Liver (tissue), 9 donors: Measurements from ENCODE around the gene NRIP1. TPM values are rescaled to one million over a fixed set of nuclear protein-coding genes. Genes with fewer than 3 reads are reported as not detected.

ENCODE experiments used
- DNase-seq: peaks from one replicate; pipeline ENCODE4 v3.0.0-alpha.2; 2017; ENCODE audit warnings: low spot score
- H3K27ac ChIP-seq, 2 donors: one replicate each; pipeline ENCODE4 v1.7.0; 2013; ENCODE audit warnings: inconsistent platforms in 2 of 2, low read length in 2 of 2, control low read depth in 1 of 2, low read depth in 1 of 2, mild to moderate bottlenecking in 1 of 2
- H3K27me3 ChIP-seq, 4 donors: one replicate each; pipeline versions ENCODE4 v1.6.1 to v1.7.0; 2013; ENCODE audit warnings: low read length in 3 of 4, inconsistent platforms in 1 of 4, mild to moderate bottlenecking in 1 of 4, moderate library complexity in 1 of 4; ENCODE audit not compliant: control insufficient read depth in 4 of 4, insufficient read depth in 4 of 4
- H3K36me3 ChIP-seq, 4 donors: one replicate each; pipeline versions ENCODE4 v1.6.1 to v1.7.0; 2013; ENCODE audit warnings: low read length in 3 of 4, mild to moderate bottlenecking in 3 of 4, low read depth in 1 of 4, moderate library complexity in 1 of 4; ENCODE audit not compliant: control insufficient read depth in 4 of 4, insufficient read depth in 3 of 4
- H3K4me1 ChIP-seq, 4 donors: one replicate each; pipeline versions ENCODE4 v1.6.1 to v1.7.0; 2013; ENCODE audit warnings: low read length in 3 of 4, mild to moderate bottlenecking in 3 of 4, moderate library complexity in 1 of 4; ENCODE audit not compliant: control insufficient read depth in 4 of 4, insufficient read depth in 4 of 4
- H3K4me3 ChIP-seq, 3 donors: one replicate each; pipeline versions ENCODE4 v1.6.1 to v1.7.0; 2013; ENCODE audit warnings: low read length in 3 of 3, control low read depth in 1 of 3, low read depth in 1 of 3, mild to moderate bottlenecking in 1 of 3
- H3K9ac ChIP-seq, 2 donors: one replicate each; pipeline ENCODE4 v1.7.0; 2013; ENCODE audit warnings: low read length in 2 of 2, mild to moderate bottlenecking in 2 of 2, moderate library complexity in 2 of 2, control low read depth in 1 of 2, low read depth in 1 of 2
- H3K9me3 ChIP-seq, 4 donors: one replicate each; pipeline versions ENCODE4 v1.6.1 to v1.7.0; 2013; ENCODE audit warnings: low read length in 3 of 4; ENCODE audit not compliant: control insufficient read depth in 4 of 4
- EGR1 ChIP-seq, 2 donors: IDR thresholded peaks; 2 replicates each; pipeline ENCODE4 v1.6.1; 2016 to 2018; ENCODE audit warnings: antibody characterized with exemption in 2 of 2, low read depth in 2 of 2
- FOXA1 ChIP-seq: IDR thresholded peaks from 2 replicates; pipeline ENCODE4 v1.6.1; 2016; ENCODE audit warnings: antibody characterized with exemption
- FOXA2 ChIP-seq: IDR thresholded peaks from 2 replicates; pipeline ENCODE4 v1.6.1; 2016; ENCODE audit warnings: antibody characterized with exemption
- GABPA ChIP-seq, 2 donors: IDR thresholded peaks in 1 of 2; conservative IDR thresholded peaks in 1 of 2; 2 replicates each; pipeline ENCODE4 v1.6.1; 2016; ENCODE audit warnings: antibody characterized with exemption in 2 of 2, mild to moderate bottlenecking in 1 of 2, moderate library complexity in 1 of 2
- HNF4A ChIP-seq, 2 donors: conservative IDR thresholded peaks; 2 replicates each; pipeline ENCODE4 v1.6.1; 2016; ENCODE audit warnings: antibody characterized with exemption in 2 of 2, mild to moderate bottlenecking in 2 of 2
- HNF4G ChIP-seq: IDR thresholded peaks from 2 replicates; pipeline ENCODE4 v1.6.1; 2016; ENCODE audit warnings: antibody characterized with exemption
- JUND ChIP-seq, 2 donors: IDR thresholded peaks; 2 replicates each; pipeline ENCODE4 v1.6.1; 2016; ENCODE audit warnings: antibody characterized with exemption in 2 of 2
- NR2F2 ChIP-seq: IDR thresholded peaks from 2 replicates; pipeline ENCODE4 v1.6.1; 2016; ENCODE audit warnings: antibody characterized with exemption
- SP1 ChIP-seq: IDR thresholded peaks from 2 replicates; pipeline ENCODE4 v1.6.1; 2018; ENCODE audit warnings: antibody characterized with exemption, mild to moderate bottlenecking
- TAF1 ChIP-seq: conservative IDR thresholded peaks from 2 replicates; pipeline ENCODE4 v1.6.1; 2016; ENCODE audit warnings: antibody characterized with exemption, mild to moderate bottlenecking
- YY1 ChIP-seq: IDR thresholded peaks from 2 replicates; pipeline ENCODE4 v1.6.1; 2016; ENCODE audit warnings: antibody characterized with exemption, mild to moderate bottlenecking
- WGBS: extraction: QIAGEN DNeasy Blood & Tissue Kit; methylation state at CpG from one replicate; pipeline ENCODE4 v1.1.7; 2013; 5-methylcytosine and 5-hydroxymethylcytosine counted together
- polyA plus RNA-seq, 2 donors: library from polyadenylated mRNA; stranded (reverse) in 1 of 2; unstranded in 1 of 2; fragments of 200-250 nt in 1 of 2; fragments of >200 nt in 1 of 2; fragmentation: Nextera tagmentation in 1 of 2; extraction: Ambion mirVana in 1 of 2; gene quantifications; one replicate each; pipeline versions ENCODE4 v1.2.1 to v1.2.3, GENCODE V29; 2013 to 2015
- total RNA-seq, 2 donors: library from RNA; depleted of rRNA; stranded (reverse); fragments of >200 nt; gene quantifications; one replicate each; pipeline ENCODE4 v1.2.3, GENCODE V29; 2014
- TF ChIP-seq, protein P1 (sequence below): IDR thresholded peaks from 2 replicates; pipeline ENCODE4 v1.6.1; 2016; ENCODE audit warnings: antibody characterized with exemption
- TF ChIP-seq, protein P2 (sequence below): IDR thresholded peaks from 2 replicates; pipeline ENCODE4 v1.6.1; 2016; ENCODE audit warnings: antibody characterized with exemption
- TF ChIP-seq, protein P3 (sequence below): IDR thresholded peaks from 2 replicates; pipeline ENCODE4 v1.6.1; 2016; ENCODE audit warnings: antibody characterized with exemption
- TF ChIP-seq, protein P4 (sequence below): fragments of 150-350 bp; IDR thresholded peaks from 2 replicates; pipeline ENCODE4 v1.5.1; 2017; ENCODE audit warnings: improper control_type of control experiment, low read depth, low read length; ENCODE audit not compliant: missing input control
- TF ChIP-seq, protein P5 (sequence below): IDR thresholded peaks from 2 replicates; pipeline ENCODE4 v1.6.1; 2016; ENCODE audit warnings: antibody characterized with exemption, mild to moderate bottlenecking
- donor health status: healthy.
- donor health status: healthy.
- donor health status: healthy.
- donor health status: healthy.
- donor health status: healthy.

Gene NRIP1
- total and polyA plus RNA-seq, 4 donors = 3.8 to 28.4 (median 12.6) TPM

DNA sequence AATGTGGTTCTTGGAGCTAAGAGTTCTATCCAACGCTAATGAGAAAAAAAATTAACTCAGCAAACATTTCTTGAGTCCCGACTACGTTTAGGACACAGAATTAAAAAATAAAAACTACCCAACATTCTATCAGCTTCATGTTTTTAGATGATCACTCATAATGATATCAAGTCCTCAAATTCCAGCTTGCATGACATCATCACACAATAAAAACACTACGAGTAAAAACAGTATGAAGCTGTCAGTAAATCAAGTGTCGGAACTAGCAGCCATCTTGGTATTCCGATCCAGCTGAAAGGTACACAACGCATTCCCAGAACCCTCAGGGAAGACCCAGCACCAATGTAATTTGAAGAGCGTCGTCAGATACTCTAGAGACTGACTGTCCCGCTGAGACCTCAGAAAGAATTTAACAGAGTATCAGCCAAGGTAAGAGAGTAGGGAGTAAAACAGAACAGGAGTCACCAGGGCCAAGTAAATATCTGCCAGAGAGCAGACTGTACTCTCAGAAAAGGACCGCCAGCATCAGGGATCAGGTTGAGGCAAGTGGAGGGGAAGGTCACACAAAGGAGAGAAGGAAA, 57.0 kb downstream of the NRIP1 start:
- no peak overlapping the region for H3K9ac ChIP-seq
- peaks cover 5 to 13% (median 7%) of the 10 kb centered on the region in 4 donors for H3K4me1 ChIP-seq
- no peaks in the 10 kb centered on the region for H3K27me3 ChIP-seq
- TF ChIP-seq FOXA2 = no peak
- no peak for TF ChIP-seq HNF4A (conservative IDR thresholded peaks at IDR 0.05)
- TF ChIP-seq JUND (IDR thresholded peaks at IDR 0.05) = no peak
- TF ChIP-seq YY1 = no peak
- TF ChIP-seq GABPA (IDR thresholded peaks at IDR 0.05 in 1 of 2, conservative IDR thresholded peaks at IDR 0.05 in 1 of 2) = no peak
- TF ChIP-seq, protein P1, sequence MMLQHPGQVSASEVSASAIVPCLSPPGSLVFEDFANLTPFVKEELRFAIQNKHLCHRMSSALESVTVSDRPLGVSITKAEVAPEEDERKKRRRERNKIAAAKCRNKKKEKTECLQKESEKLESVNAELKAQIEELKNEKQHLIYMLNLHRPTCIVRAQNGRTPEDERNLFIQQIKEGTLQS = no peak
- TF ChIP-seq TAF1 = no peak
- no peaks in the 10 kb centered on the region for H3K9me3 ChIP-seq
- 97% methylated on average over 11 of the region's 11 CpGs for WGBS
- no peak overlapping the region for H3K27ac ChIP-seq
- no peak for DNase-seq
- H3K4me3 ChIP-seq = no peak overlapping the region
- H3K36me3 ChIP-seq = peaks cover 1 to 4% (median 2%) of the 10 kb centered on the region in 4 donors

DNA sequence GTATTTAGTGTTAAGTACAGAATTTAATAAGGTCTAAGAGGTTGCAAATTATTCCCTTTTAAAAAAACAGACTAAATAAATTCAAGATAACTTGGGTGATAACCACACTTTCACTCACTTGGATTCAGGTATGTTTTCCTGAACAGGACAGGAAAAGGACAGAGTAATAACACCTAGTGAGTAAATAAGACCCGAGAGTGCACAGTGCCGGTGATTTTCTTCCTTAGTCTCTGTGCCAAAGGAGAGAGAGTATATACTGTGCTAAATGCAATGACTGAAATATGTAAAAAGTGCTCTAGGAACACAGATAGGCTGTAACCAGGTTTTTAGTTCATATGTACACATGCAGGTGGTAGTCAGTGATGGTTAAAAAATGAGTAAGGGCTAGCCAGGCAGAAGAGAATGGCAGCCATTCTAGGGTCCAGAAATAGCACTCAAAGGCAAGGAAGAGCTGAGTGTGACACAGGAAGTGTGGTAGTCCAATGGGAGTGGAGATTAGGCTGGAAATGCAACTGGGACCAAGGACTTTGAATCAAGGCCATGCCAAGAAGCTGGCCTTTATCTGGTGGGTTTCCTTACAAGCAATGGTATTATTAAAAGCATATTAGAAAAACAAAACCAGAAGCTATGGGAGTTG, 58.1 kb downstream of the NRIP1 start:
- H3K9ac ChIP-seq = no peak overlapping the region
- DNase-seq = no peak
- no peaks in the 10 kb centered on the region for H3K9me3 ChIP-seq
- H3K36me3 ChIP-seq = peaks cover 1 to 4% (median 2%) of the 10 kb centered on the region in 4 donors
- no peaks in the 10 kb centered on the region for H3K27me3 ChIP-seq
- no peak overlapping the region for H3K27ac ChIP-seq
- TF ChIP-seq, protein P2, sequence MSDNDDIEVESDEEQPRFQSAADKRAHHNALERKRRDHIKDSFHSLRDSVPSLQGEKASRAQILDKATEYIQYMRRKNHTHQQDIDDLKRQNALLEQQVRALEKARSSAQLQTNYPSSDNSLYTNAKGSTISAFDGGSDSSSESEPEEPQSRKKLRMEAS = no peak
- TF ChIP-seq HNF4G = no peak
- no peak for TF ChIP-seq SP1
- no peak for TF ChIP-seq YY1
- TF ChIP-seq, protein P3, sequence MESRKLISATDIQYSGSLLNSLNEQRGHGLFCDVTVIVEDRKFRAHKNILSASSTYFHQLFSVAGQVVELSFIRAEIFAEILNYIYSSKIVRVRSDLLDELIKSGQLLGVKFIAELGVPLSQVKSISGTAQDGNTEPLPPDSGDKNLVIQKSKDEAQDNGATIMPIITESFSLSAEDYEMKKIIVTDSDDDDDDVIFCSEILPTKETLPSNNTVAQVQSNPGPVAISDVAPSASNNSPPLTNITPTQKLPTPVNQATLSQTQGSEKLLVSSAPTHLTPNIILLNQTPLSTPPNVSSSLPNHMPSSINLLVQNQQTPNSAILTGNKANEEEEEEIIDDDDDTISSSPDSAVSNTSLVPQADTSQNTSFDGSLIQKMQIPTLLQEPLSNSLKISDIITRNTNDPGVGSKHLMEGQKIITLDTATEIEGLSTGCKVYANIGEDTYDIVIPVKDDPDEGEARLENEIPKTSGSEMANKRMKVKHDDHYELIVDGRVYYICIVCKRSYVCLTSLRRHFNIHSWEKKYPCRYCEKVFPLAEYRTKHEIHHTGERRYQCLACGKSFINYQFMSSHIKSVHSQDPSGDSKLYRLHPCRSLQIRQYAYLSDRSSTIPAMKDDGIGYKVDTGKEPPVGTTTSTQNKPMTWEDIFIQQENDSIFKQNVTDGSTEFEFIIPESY = no peak
- TF ChIP-seq EGR1 (IDR thresholded peaks at IDR 0.05; ENCODE audit: low read depth in 2 of 2) = no peak
- no peak for TF ChIP-seq FOXA2
- no peak for TF ChIP-seq FOXA1
- TF ChIP-seq, protein P4, sequence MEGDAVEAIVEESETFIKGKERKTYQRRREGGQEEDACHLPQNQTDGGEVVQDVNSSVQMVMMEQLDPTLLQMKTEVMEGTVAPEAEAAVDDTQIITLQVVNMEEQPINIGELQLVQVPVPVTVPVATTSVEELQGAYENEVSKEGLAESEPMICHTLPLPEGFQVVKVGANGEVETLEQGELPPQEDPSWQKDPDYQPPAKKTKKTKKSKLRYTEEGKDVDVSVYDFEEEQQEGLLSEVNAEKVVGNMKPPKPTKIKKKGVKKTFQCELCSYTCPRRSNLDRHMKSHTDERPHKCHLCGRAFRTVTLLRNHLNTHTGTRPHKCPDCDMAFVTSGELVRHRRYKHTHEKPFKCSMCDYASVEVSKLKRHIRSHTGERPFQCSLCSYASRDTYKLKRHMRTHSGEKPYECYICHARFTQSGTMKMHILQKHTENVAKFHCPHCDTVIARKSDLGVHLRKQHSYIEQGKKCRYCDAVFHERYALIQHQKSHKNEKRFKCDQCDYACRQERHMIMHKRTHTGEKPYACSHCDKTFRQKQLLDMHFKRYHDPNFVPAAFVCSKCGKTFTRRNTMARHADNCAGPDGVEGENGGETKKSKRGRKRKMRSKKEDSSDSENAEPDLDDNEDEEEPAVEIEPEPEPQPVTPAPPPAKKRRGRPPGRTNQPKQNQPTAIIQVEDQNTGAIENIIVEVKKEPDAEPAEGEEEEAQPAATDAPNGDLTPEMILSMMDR = no peak
- no peak for TF ChIP-seq JUND (IDR thresholded peaks at IDR 0.05)
- no peak for TF ChIP-seq NR2F2
- no peak for TF ChIP-seq HNF4A (conservative IDR thresholded peaks at IDR 0.05)
- TF ChIP-seq, protein P5, sequence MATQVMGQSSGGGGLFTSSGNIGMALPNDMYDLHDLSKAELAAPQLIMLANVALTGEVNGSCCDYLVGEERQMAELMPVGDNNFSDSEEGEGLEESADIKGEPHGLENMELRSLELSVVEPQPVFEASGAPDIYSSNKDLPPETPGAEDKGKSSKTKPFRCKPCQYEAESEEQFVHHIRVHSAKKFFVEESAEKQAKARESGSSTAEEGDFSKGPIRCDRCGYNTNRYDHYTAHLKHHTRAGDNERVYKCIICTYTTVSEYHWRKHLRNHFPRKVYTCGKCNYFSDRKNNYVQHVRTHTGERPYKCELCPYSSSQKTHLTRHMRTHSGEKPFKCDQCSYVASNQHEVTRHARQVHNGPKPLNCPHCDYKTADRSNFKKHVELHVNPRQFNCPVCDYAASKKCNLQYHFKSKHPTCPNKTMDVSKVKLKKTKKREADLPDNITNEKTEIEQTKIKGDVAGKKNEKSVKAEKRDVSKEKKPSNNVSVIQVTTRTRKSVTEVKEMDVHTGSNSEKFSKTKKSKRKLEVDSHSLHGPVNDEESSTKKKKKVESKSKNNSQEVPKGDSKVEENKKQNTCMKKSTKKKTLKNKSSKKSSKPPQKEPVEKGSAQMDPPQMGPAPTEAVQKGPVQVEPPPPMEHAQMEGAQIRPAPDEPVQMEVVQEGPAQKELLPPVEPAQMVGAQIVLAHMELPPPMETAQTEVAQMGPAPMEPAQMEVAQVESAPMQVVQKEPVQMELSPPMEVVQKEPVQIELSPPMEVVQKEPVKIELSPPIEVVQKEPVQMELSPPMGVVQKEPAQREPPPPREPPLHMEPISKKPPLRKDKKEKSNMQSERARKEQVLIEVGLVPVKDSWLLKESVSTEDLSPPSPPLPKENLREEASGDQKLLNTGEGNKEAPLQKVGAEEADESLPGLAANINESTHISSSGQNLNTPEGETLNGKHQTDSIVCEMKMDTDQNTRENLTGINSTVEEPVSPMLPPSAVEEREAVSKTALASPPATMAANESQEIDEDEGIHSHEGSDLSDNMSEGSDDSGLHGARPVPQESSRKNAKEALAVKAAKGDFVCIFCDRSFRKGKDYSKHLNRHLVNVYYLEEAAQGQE = no peak
- TF ChIP-seq TAF1 = no peak
- WGBS = 37% methylated on average over 2 of the region's 2 CpGs
- peaks cover 8 to 22% (median 13%) of the 10 kb centered on the region in 4 donors for H3K4me1 ChIP-seq
- no peak overlapping the region for H3K4me3 ChIP-seq
